SIG-M5 treated with dmso at 0.1 percent for 504 hours (cell line): ENCODE measurements around the gene SIL1.
A peak's percentile ranks its signal among the peaks of the same experiment; 100 is the strongest.
"Not testable (repeated sequence)": the region's sequence is repeated elsewhere in the genome, so short reads cannot be mapped to it uniquely, and the experiment has no call there.

Experiments used
- DNase-seq: peaks from one replicate; lab custom pipeline; 2025; ENCODE audit not compliant: unreplicated experiment; lab: John Stamatoyannopoulos, UW

Gene SIL1

GRCh38 chr5:139204196-139204595 is 6.0 kb upstream of the SIL1 start:
- DNase-seq = no peak

- DNase-seq = peak; percentile 31
Measured at GRCh38 chr5:139199321-139199720, 1.2 kb upstream of the SIL1 start.

- DNase-seq = peak; percentile 32
Measured at GRCh38 chr5:139196296-139196956, 1.7 kb downstream of the SIL1 start.

- no peak for DNase-seq
Measured at GRCh38 chr5:139194486-139194885, 3.7 kb downstream of the SIL1 start.

DNA sequence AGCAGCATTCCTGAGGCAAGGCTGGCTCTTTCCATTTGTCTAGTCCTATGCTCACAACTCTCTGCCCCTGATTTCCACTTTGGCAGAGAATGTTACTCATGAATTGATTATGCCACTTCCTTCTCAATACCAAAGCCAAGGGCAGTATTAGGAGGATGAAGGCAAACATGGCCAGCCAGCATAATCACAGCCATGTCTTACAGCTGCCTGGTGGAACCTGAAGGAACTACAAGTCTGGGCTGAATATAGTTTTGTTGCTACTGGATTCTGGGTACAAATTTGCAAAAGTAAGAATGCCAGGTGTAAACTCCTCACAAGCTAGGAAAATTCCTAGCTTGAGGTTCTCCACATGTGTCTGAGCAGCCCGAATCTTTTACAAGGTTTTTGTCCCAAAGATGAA is 4.2 kb downstream of the SIL1 start:
- peak; percentile 31 for DNase-seq

GRCh38 chr5:139192906-139193305 is 5.3 kb downstream of the SIL1 start:
- not testable (repeated sequence) for DNase-seq

DNA sequence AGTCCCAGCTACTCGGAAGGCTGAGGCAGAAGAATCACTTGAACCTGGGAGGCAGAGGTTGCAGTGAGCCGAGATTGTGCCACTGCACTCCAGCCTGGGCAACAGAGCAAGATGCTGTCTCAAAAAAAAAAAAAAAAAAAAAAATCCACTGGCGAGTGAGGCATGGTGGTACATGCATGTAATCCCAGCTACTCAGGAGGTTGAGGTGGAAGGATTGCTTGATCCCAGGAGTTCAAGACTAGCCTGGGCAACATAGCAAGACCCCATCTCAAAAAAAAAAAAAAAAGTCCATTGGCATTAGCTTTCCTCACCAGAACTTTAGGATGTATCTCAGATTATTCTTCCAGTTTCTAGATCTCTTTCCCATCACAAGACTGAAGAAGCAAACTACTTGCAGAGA is 6.2 kb downstream of the SIL1 start:
- not testable (repeated sequence) for DNase-seq

DNA sequence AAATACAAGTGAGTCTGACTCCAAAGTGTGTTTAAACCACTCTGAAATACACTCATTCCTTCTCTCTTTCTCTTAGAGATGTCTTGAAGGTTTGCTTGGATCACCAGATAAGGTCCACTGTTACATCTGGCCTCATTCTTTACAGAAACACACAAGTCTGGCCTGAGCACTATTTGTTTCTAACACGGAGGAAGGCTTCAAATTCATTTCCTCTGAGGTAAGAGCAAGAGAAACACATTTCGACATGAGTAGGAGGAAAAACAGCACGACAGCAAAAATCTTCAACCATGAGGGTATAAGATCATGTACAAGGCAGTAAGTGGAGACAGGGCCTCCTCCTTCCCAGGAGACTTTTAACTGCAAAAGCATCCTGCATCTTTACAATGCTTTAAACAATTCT is 8.0 kb downstream of the SIL1 start:
- DNase-seq = no peak

GRCh38 chr5:139188558-139189270 is 9.5 kb downstream of the SIL1 start:
- no peak for DNase-seq

DNA sequence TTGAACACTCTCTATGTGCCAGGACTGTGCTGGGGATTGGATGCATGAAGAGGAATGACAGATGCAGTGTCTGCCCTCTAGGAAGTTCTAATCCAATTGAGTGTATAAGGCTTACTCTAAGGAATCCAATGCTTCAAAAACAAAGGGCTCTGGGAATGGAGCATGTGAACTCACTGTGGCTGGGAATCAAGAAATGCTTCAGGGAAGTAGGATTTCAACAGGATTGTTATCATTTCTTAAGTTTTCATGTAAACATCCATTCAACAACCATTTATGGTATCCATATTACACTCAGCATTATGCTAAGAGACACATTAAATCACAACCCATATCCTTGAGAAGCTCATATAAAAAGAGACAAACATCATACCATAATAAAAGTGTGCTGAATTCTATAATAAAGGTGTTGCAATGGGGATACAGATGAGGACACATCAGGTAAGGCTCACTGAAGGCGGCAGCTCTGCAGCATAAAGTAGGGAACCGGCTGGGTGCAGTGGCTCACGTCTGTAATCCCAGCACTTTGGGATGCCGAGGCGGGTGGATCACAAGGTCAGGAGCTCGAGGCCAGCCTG is 11.3 kb downstream of the SIL1 start:
- DNase-seq = no peak

- no peak for DNase-seq
Measured at GRCh38 chr5:139186261-139186660, 11.9 kb downstream of the SIL1 start.

GRCh38 chr5:139185589-139185988 is 12.6 kb downstream of the SIL1 start:
- no peak for DNase-seq

DNA sequence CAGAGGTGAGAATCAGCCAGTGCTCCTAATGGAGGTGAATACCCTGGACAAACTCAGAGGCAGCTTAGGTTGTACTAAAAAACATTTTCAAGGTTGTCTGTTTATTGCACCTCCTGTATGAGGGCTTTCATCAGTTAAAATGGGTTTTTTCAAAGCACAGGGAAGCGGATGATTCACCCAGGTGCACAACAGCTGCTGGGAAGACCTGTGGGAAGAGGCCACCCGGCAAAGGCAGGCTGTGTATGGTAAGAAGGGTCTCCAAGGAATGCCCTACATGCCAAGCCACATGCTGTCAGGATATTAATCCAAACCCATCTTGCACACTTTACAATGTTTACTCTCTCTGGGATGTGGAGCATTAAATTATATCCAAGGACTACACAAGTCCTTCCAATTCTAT is 14.7 kb downstream of the SIL1 start:
- DNase-seq = no peak

DNA sequence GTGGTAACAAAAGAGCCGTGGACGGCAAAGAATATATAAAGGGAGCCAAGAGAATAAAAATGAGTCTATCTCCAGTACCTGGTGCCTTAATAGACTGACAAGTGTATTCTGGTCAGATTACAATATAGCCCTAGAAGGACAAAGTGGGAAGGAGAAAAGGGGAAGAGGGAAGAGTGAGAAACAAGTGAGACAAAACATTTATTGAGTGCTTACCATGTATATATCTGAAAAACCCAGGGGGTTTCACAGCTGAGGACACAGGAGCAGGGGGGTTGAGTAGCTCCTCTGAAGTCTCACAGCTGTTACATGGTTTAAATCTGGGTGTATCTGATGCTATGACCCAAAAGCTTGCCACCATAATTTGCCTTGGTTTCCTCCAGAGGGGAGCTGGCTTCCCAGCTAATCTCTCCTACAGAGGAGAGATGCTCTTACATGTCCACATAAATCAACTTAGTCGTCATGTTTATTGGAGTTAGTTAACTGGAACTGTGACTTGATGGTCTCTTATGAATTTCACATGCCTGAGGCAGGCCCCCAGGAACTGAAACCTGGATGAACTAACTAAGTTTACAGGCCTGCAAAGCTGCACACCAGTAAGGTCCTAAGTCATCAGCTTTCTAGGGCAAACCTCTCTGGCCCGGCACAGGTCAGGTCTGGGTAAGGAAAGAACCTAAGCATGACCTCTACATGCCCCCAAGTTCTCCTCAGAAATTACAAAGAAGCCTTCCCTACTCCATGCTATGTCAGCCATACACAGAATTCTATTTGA is 15.5 kb downstream of the SIL1 start:
- no peak for DNase-seq

DNA sequence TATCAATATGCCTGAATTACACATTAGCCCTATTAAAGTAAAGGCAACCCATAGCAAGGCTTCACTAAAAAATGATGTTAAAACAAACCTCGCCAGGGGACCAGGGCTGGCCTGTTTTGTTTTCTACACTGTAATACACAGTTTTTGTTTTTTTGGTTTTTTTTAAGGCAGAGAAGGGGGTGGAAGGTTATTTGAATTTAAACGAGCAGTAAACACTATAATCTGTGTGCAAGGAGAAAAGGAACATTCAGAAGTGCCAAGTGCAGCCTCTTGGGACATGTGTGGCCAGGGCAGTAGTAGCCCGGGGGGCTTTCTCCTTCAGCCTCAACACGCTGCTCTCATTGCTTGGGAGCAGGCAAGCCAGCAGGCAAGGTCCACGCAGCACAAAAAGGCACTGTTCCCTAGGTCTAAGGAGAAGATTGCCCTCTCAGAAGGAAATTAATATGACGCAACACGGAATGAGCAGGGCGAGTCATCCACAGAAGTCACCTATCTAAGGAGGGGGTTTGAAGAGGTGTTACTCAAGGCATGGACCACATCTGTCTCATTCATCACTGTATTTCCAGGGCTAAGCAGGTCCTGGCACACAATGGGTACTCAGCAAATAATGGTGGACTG is 16.2 kb downstream of the SIL1 start:
- peak; percentile 41 for DNase-seq

DNA sequence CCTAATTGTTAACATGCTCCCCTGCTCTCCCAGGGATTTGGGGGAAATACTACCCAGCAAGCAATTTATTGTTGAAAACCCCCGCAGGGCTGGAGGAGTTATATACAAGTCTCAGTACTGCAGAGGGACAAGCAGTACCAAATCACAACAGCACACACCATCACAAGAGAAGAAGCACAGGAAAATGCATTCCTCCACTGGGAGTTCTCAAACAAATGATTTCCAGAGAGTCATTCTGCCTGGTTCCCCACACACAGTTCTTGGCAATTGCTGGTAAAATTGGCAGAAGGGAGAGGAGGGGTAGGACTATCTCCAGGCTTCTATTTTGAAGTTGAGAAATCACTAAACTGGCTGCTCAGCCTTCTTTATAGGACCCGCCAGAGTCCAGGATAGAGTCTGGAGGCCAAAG is 16.8 kb downstream of the SIL1 start:
- no peak for DNase-seq

DNA sequence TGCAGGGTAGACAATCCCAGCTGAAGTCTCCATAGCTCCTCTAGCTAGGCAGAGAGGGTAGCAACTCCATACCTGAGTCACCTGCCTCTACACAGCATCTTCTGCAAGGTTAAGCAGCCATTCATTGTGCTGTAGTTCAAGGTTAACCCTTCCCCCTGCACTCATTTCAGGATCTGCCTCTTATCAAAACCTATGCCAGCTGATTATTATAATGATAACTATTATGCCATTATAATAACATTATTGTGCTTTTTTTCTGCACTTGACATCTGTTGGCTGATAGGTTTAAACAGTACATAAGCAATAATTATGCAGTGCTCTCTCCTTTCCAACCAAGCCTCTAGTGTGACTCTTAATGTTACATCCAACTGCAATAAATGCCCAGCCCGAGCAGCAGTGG is 17.3 kb downstream of the SIL1 start:
- DNase-seq = no peak

GRCh38 chr5:139179778-139180513 is 18.2 kb downstream of the SIL1 start:
- DNase-seq = not testable (repeated sequence)

DNA sequence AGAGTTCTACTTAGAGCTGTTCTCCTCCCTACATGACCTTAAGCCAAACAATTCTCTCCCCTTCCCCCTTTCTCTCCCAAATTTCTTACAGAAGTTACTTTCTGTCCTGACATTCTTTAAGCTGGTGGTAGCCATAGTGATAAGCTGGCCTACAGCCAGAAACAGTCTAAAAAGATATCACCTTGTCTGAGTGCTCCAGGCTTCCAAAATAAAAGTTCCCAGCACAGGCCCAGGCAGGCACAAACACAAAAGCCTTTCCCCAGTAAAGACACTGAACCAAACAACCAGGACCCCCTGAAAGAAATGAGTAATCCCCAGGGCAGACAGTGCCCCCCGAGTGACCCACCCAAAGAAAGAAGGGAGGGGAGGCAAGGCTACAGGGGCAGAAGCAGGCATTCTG is 19.2 kb downstream of the SIL1 start:
- no peak for DNase-seq

DNA sequence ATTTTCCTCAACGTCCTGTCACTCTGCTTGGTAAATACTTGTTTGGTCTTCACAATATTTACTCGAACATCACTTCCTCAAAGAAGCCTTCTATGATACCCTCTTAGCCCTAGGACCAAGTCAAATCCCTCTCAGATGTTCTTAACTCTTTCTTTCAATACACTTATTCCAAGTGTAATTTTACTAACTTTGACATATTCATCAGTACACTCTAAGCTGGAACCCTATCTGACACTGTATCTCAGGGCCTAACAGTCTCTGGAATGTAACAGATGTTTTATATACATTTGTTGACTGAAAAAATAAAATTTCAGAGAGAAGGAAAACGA is 19.6 kb downstream of the SIL1 start:
- no peak for DNase-seq
